Measurements from ENCODE around the gene NKX2-3. TPM values are rescaled to one million over a fixed set of nuclear protein-coding genes. Genes with fewer than 3 reads are reported as not detected.
A peak's percentile ranks its signal among the peaks of the same experiment; 100 is the strongest.

The NKX2-3 gene
- not detected for total RNA-seq

- Mint-ChIP-seq H3K4me3 (peak within 1 kb of the TSS; percentile 47), H3K27me3 (ENCODE audit: low read depth) (peaks cover 88% of the 10 kb centered on the region), H3K9me3 (no peaks in the 10 kb centered on the region), H3K4me1 (ENCODE audit: low read depth) (peaks cover 41% of the 10 kb centered on the region), H3K36me3 (ENCODE audit: insufficient read depth) (no peaks in the 10 kb centered on the region)
- ATAC-seq (peak; percentile 36 to 43), DNase-seq (no peak)
Observed at GRCh38 chr10:99532687-99533495, at the start of gene NKX2-3. TSS of gene NKX2-3 (plus strand) at chr10:99532942. CDS start at chr10:99533132, 190 bp downstream.

- H3K4me1 Mint-ChIP-seq (ENCODE audit: low read depth): no peaks in the 10 kb centered on the region
- no peaks in the 10 kb centered on the region for H3K36me3 Mint-ChIP-seq (ENCODE audit: insufficient read depth)
- DNase-seq (no peak), ATAC-seq (no peak)
- H3K9me3 Mint-ChIP-seq: peaks cover 4% of the 10 kb centered on the region
- H3K4me3 Mint-ChIP-seq: no peak overlapping the region
- peaks cover 42% of the 10 kb centered on the region for H3K27me3 Mint-ChIP-seq (ENCODE audit: low read depth)
Observed at GRCh38 chr10:99484626-99485581, 47.8 kb upstream of the NKX2-3 start.

GRCh38 chr10:99487125-99487807, 45.5 kb upstream of the NKX2-3 start:
- DNase-seq (no peak), ATAC-seq (no peak)
- no peak overlapping the region for H3K4me3 Mint-ChIP-seq
- H3K27me3 Mint-ChIP-seq (ENCODE audit: low read depth): peaks cover 41% of the 10 kb centered on the region
- no peaks in the 10 kb centered on the region for H3K9me3 Mint-ChIP-seq
- no peaks in the 10 kb centered on the region for H3K4me1 Mint-ChIP-seq (ENCODE audit: low read depth)
- H3K36me3 Mint-ChIP-seq (ENCODE audit: insufficient read depth): no peaks in the 10 kb centered on the region

- Mint-ChIP-seq H3K4me1 (ENCODE audit: low read depth) (no peaks in the 10 kb centered on the region), H3K9me3 (no peaks in the 10 kb centered on the region), H3K27me3 (ENCODE audit: low read depth) (peaks cover 41% of the 10 kb centered on the region), H3K36me3 (ENCODE audit: insufficient read depth) (no peaks in the 10 kb centered on the region), H3K4me3 (no peak overlapping the region)
- DNase-seq (no peak), ATAC-seq (no peak)
Observed at GRCh38 chr10:99489271-99489670, 43.5 kb upstream of the NKX2-3 start.

GRCh38 chr10:99497343-99498025, 35.3 kb upstream of the NKX2-3 start:
- Mint-ChIP-seq H3K4me3 (no peak overlapping the region), H3K9me3 (peaks cover 4% of the 10 kb centered on the region), H3K36me3 (ENCODE audit: insufficient read depth) (no peaks in the 10 kb centered on the region), H3K4me1 (ENCODE audit: low read depth) (no peaks in the 10 kb centered on the region), H3K27me3 (ENCODE audit: low read depth) (peaks cover 10% of the 10 kb centered on the region)
- ATAC-seq (no peak), DNase-seq (no peak)

- Mint-ChIP-seq H3K4me1 (ENCODE audit: low read depth) (no peaks in the 10 kb centered on the region), H3K36me3 (ENCODE audit: insufficient read depth) (no peaks in the 10 kb centered on the region), H3K27me3 (ENCODE audit: low read depth) (peaks cover 44% of the 10 kb centered on the region), H3K4me3 (no peak overlapping the region), H3K9me3 (peaks cover 7% of the 10 kb centered on the region)
- DNase-seq (no peak), ATAC-seq (no peak)
Observed at GRCh38 chr10:99506416-99506815, 26.3 kb upstream of the NKX2-3 start.

GRCh38 chr10:99507265-99507664, 25.5 kb upstream of the NKX2-3 start:
- ATAC-seq (no peak), DNase-seq (no peak)
- Mint-ChIP-seq H3K4me1 (ENCODE audit: low read depth) (no peaks in the 10 kb centered on the region), H3K36me3 (ENCODE audit: insufficient read depth) (no peaks in the 10 kb centered on the region), H3K9me3 (peaks cover 7% of the 10 kb centered on the region), H3K27me3 (ENCODE audit: low read depth) (peaks cover 47% of the 10 kb centered on the region), H3K4me3 (no peak overlapping the region)

GRCh38 chr10:99513061-99513460, 19.7 kb upstream of the NKX2-3 start:
- H3K4me3 Mint-ChIP-seq: no peak overlapping the region
- H3K9me3 Mint-ChIP-seq: peaks cover 7% of the 10 kb centered on the region
- ATAC-seq: no peak
- no peak for DNase-seq
- H3K36me3 Mint-ChIP-seq (ENCODE audit: insufficient read depth): no peaks in the 10 kb centered on the region
- peaks cover 55% of the 10 kb centered on the region for H3K27me3 Mint-ChIP-seq (ENCODE audit: low read depth)
- no peaks in the 10 kb centered on the region for H3K4me1 Mint-ChIP-seq (ENCODE audit: low read depth)

GRCh38 chr10:99519690-99520039, 13.1 kb upstream of the NKX2-3 start:
- Mint-ChIP-seq H3K9me3 (no peaks in the 10 kb centered on the region), H3K36me3 (ENCODE audit: insufficient read depth) (no peaks in the 10 kb centered on the region), H3K27me3 (ENCODE audit: low read depth) (peaks cover 64% of the 10 kb centered on the region), H3K4me1 (ENCODE audit: low read depth) (peaks cover 4% of the 10 kb centered on the region), H3K4me3 (no peak overlapping the region)
- no peak for DNase-seq
- ATAC-seq: no peak

GRCh38 chr10:99520040-99520846, 12.5 kb upstream of the NKX2-3 start:
- ATAC-seq (no peak), DNase-seq (no peak)
- peaks cover 66% of the 10 kb centered on the region for H3K27me3 Mint-ChIP-seq (ENCODE audit: low read depth)
- H3K36me3 Mint-ChIP-seq (ENCODE audit: insufficient read depth): no peaks in the 10 kb centered on the region
- peaks cover 4% of the 10 kb centered on the region for H3K4me1 Mint-ChIP-seq (ENCODE audit: low read depth)
- H3K4me3 Mint-ChIP-seq: no peak overlapping the region
- no peaks in the 10 kb centered on the region for H3K9me3 Mint-ChIP-seq

GRCh38 chr10:99520847-99521764, 11.6 kb upstream of the NKX2-3 start:
- DNase-seq: no peak
- Mint-ChIP-seq H3K4me1 (ENCODE audit: low read depth) (peaks cover 4% of the 10 kb centered on the region), H3K27me3 (ENCODE audit: low read depth) (peaks cover 65% of the 10 kb centered on the region)

GRCh38 chr10:99521765-99522469, 10.8 kb upstream of the NKX2-3 start:
- H3K27me3 Mint-ChIP-seq (ENCODE audit: low read depth): peaks cover 70% of the 10 kb centered on the region
- no peaks in the 10 kb centered on the region for H3K36me3 Mint-ChIP-seq (ENCODE audit: insufficient read depth)
- H3K9me3 Mint-ChIP-seq: no peaks in the 10 kb centered on the region
- ATAC-seq (no peak), DNase-seq (no peak)
- H3K4me3 Mint-ChIP-seq: no peak overlapping the region
- peaks cover 4% of the 10 kb centered on the region for H3K4me1 Mint-ChIP-seq (ENCODE audit: low read depth)

More at GRCh38 chr10:99520847-99521764, 11.6 kb upstream of the NKX2-3 start:
- Mint-ChIP-seq H3K4me3 (no peak overlapping the region), H3K36me3 (ENCODE audit: insufficient read depth) (no peaks in the 10 kb centered on the region), H3K9me3 (no peaks in the 10 kb centered on the region)
- ATAC-seq: no peak

All from activated T-cell treated with anti-CD3 and anti-CD28 coated beads, Interleukin-2, amount 50 U/mL, for 4 hours (primary cell).